PC-9 (cell line): ENCODE data around the gene APOC4. TPM values are rescaled to one million over a fixed set of nuclear protein-coding genes. Genes with fewer than 3 reads are reported as not detected.
"Not testable (repeated sequence)": the region's sequence is repeated elsewhere in the genome, so short reads cannot be mapped to it uniquely, and the experiment has no call there.

ENCODE experiments used
- BruUV-seq: library from RNA; stranded (reverse); fragments of 400-500 nt; replicated peaks from 2 replicates; lab custom pipeline; 2021; lab: Mats Ljungman, UMichigan
- CTCF ChIA-PET: fragments of 300-600 bp; sonication (Branson Sonifier 250); formaldehyde crosslinking; loops from one replicate; lab custom pipeline; 2022; ENCODE audit warnings: antibody characterized with exemption; lab: Charles Lee
- POLR2A ChIA-PET: fragments of 300-600 bp; sonication (Branson Sonifier 250); formaldehyde crosslinking; loops from one replicate; lab custom pipeline; 2022; ENCODE audit warnings: antibody characterized with exemption; ENCODE audit not compliant: unreplicated experiment; lab: Charles Lee
- DNase-seq, 2 experiments: peaks; one replicate each; pipeline versions ENCODE4 v3.0.0 to v3.0.0-alpha.2; 2015 to 2022; ENCODE audit warnings: mixed read lengths in 1 of 2
- H2AFZ ChIP-seq: fragments of 200-600 bp; sonication (generic); 2 replicates; pipeline ENCODE4 v1.8.1; 2017; ENCODE audit warnings: antibody characterized with exemption
- H3F3A ChIP-seq: fragments of 200-600 bp; sonication (generic); 2 replicates; pipeline ENCODE4 v1.8.1; 2017; ENCODE audit warnings: antibody characterized with exemption, mild to moderate bottlenecking, low read depth; ENCODE audit not compliant: insufficient read depth
- H3K27ac ChIP-seq: fragments of 200-600 bp; sonication (generic); 2 replicates; pipeline ENCODE4 v1.6.1; 2016; ENCODE audit warnings: mixed run types
- H3K27me3 ChIP-seq: fragments of 200-600 bp; sonication (generic); 2 replicates; pipeline ENCODE4 v1.6.1; 2016; ENCODE audit warnings: low read depth, mixed run types; ENCODE audit not compliant: insufficient read depth
- H3K36me3 ChIP-seq: fragments of 200-600 bp; sonication (generic); 2 replicates; pipeline ENCODE4 v1.6.1; 2016; ENCODE audit warnings: low read depth, mixed run types
- H3K4me1 ChIP-seq: fragments of 200-600 bp; sonication (generic); replicated peaks from 2 replicates; pipeline ENCODE4 v1.6.1; 2016; ENCODE audit warnings: mixed run types; ENCODE audit not compliant: insufficient read depth
- H3K4me2 ChIP-seq: fragments of 200-600 bp; sonication (generic); 2 replicates; pipeline ENCODE4 v1.6.1; 2017; ENCODE audit warnings: mixed run types
- H3K4me3 ChIP-seq: fragments of 200-600 bp; sonication (generic); 2 replicates; pipeline ENCODE4 v1.6.1; 2016; ENCODE audit warnings: mixed run types
- H3K79me2 ChIP-seq: fragments of 200-600 bp; sonication (generic); 2 replicates; pipeline ENCODE4 v1.6.1; 2017; ENCODE audit warnings: low read depth, mixed run types
- H3K9me2 ChIP-seq: fragments of 200-600 bp; sonication (generic); 2 replicates; pipeline ENCODE4 v1.8.1; 2017; ENCODE audit warnings: mild to moderate bottlenecking; ENCODE audit not compliant: insufficient read depth
- H3K9me3 ChIP-seq: fragments of 200-600 bp; sonication (generic); 2 replicates; pipeline ENCODE4 v1.8.1; 2016; ENCODE audit warnings: low read depth; ENCODE audit not compliant: insufficient read depth
- H4K20me1 ChIP-seq: fragments of 200-600 bp; sonication (generic); 2 replicates; pipeline ENCODE4 v1.8.1; 2017; ENCODE audit not compliant: insufficient read depth
- CTCF ChIP-seq: fragments of 200-600 bp; sonication (generic); conservative IDR thresholded peaks from 2 replicates; pipeline ENCODE4 v1.6.1; 2017; ENCODE audit warnings: mixed run types, antibody characterized with exemption, mild to moderate bottlenecking, moderate library complexity
- EZH2 ChIP-seq: fragments of 200-600 bp; sonication (generic); IDR thresholded peaks from 2 replicates; pipeline ENCODE4 v1.8.0; 2017; ENCODE audit warnings: antibody characterized with exemption, low read depth
- intact Hi-C: fragments of 100-400 bp; cut with micrococcal nuclease; formaldehyde crosslinking; loops from one replicate; pipeline ENCODE4 v1.10.0; 2022; ENCODE audit not compliant: unreplicated experiment
- total RNA-seq: library from RNA; stranded (reverse); gene quantifications from 2 replicates; pipeline ENCODE4 v1.2.3, GENCODE V29; 2021

The APOC4 gene
- total RNA-seq, 1 experiment from 2014 or later, result not detected

- Histone ChIP-seq H3K4me3 (no peak overlapping the region), H3K4me1 (peaks cover 11% of the 10 kb centered on the region), H3K79me2 (no peaks in the 10 kb centered on the region), H3K27me3 (no peaks in the 10 kb centered on the region), H3K9me3 (no peaks in the 10 kb centered on the region), H3K27ac (no peak overlapping the region), H3K9me2 (no peaks in the 10 kb centered on the region), H2AFZ (no peak overlapping the region), H4K20me1 (peaks cover 8% of the 10 kb centered on the region; the same call in 1 of the 2 replicates), H3K36me3 (no peaks in the 10 kb centered on the region), H3K4me2 (no peak overlapping the region), H3F3A (peaks cover 28% of the 10 kb centered on the region; the same call in 1 of the 2 replicates)
- DNase-seq, result peak in 1 of 2 experiments; percentile 21
- intact Hi-C loops, result loop anchor here (10.0 kb wide), 1 partner anchor 147 kb away; no protein-coding TSS in a partner anchor
- CTCF ChIA-PET, result no interaction called here
- POLR2A ChIA-PET, result interaction anchor here (0.7 kb wide), 1 partner anchor 47 kb away, joined by 4 read pairs; no protein-coding TSS in a partner anchor
- no peak for TF ChIP-seq CTCF
- TF ChIP-seq EZH2, result no peak
- BruUV-seq, result no TSS peak
Observed at GRCh38 chr19:44908074-44908835, 33.8 kb upstream of the APOC4 start.

GRCh38 chr19:44908836-44909261 lies 33.2 kb upstream of the APOC4 start:
- intact Hi-C loops, result loop anchor here (10.0 kb wide), 1 partner anchor 146 kb away; no protein-coding TSS in a partner anchor
- TF ChIP-seq CTCF (no peak), EZH2 (no peak)
- peaks cover 6% of the 10 kb centered on the region; the same call in 1 of the 2 replicates for H4K20me1 ChIP-seq
- no peaks in the 10 kb centered on the region for H3K79me2 ChIP-seq
- peaks cover 12% of the 10 kb centered on the region for H3K4me1 ChIP-seq
- no peaks in the 10 kb centered on the region for H3K9me3 ChIP-seq
- H3K9me2 ChIP-seq, result no peaks in the 10 kb centered on the region
- H3K27ac ChIP-seq, result no peak overlapping the region
- no peak overlapping the region for H2AFZ ChIP-seq
- no peak overlapping the region for H3K4me3 ChIP-seq
- BruUV-seq, result no TSS peak
- POLR2A ChIA-PET, result no interaction called here
- H3K4me2 ChIP-seq, result no peak overlapping the region
- H3F3A ChIP-seq, result peaks cover 32% of the 10 kb centered on the region; the same call in 1 of the 2 replicates
- CTCF ChIA-PET, result no interaction called here
- peak in 1 of 2 experiments; percentile 5 for DNase-seq
- no peaks in the 10 kb centered on the region for H3K36me3 ChIP-seq
- H3K27me3 ChIP-seq, result no peaks in the 10 kb centered on the region

GRCh38 chr19:44909775-44910174 lies 32.3 kb upstream of the APOC4 start:
- ChIA-PET CTCF (no interaction called here), POLR2A (no interaction called here)
- H4K20me1 ChIP-seq, result no peaks in the 10 kb centered on the region
- H3K9me3 ChIP-seq, result no peaks in the 10 kb centered on the region
- no peaks in the 10 kb centered on the region for H3K79me2 ChIP-seq
- H3K4me1 ChIP-seq, result peaks cover 19% of the 10 kb centered on the region
- peaks cover 26% of the 10 kb centered on the region; the same call in 1 of the 2 replicates for H3F3A ChIP-seq
- no peak for TF ChIP-seq CTCF
- H3K27me3 ChIP-seq, result no peaks in the 10 kb centered on the region
- no peak overlapping the region for H3K4me3 ChIP-seq
- no peaks in the 10 kb centered on the region for H3K36me3 ChIP-seq
- no peak overlapping the region for H2AFZ ChIP-seq
- DNase-seq, result peak in 1 of 2 experiments; percentile 24
- intact Hi-C loops, result loop anchor here (10.0 kb wide), 1 partner anchor 145 kb away; no protein-coding TSS in a partner anchor
- H3K27ac ChIP-seq, result no peak overlapping the region
- no TSS peak for BruUV-seq
- no peak overlapping the region for H3K4me2 ChIP-seq
- no peaks in the 10 kb centered on the region for H3K9me2 ChIP-seq

GRCh38 chr19:44911896-44912295 lies 30.1 kb upstream of the APOC4 start:
- CTCF ChIA-PET, H2AFZ ChIP-seq, H3K9me2 ChIP-seq, H3K4me2 ChIP-seq, H4K20me1 ChIP-seq, POLR2A ChIA-PET, intact Hi-C loops, H3K27me3 ChIP-seq, H3K4me3 ChIP-seq, H3K79me2 ChIP-seq, BruUV-seq, H3K36me3 ChIP-seq, H3K27ac ChIP-seq, H3K9me3 ChIP-seq: not testable (repeated sequence)
- H3K4me1 ChIP-seq, result peaks cover 19% of the 10 kb centered on the region
- DNase-seq, result peak in 1 of 2 experiments; percentile 0
- peaks cover 18% of the 10 kb centered on the region; the same call in 1 of the 2 replicates for H3F3A ChIP-seq
